ENCODE data around the gene DYNC1I1. TPM values are rescaled to one million over a fixed set of nuclear protein-coding genes. Genes with fewer than 3 reads are reported as not detected.

Gene DYNC1I1
- total and polyA plus RNA-seq, 2 of the 4 experiments (the other 2 are of a cell fraction), result under 0.01 to 0.15 TPM

DNA sequence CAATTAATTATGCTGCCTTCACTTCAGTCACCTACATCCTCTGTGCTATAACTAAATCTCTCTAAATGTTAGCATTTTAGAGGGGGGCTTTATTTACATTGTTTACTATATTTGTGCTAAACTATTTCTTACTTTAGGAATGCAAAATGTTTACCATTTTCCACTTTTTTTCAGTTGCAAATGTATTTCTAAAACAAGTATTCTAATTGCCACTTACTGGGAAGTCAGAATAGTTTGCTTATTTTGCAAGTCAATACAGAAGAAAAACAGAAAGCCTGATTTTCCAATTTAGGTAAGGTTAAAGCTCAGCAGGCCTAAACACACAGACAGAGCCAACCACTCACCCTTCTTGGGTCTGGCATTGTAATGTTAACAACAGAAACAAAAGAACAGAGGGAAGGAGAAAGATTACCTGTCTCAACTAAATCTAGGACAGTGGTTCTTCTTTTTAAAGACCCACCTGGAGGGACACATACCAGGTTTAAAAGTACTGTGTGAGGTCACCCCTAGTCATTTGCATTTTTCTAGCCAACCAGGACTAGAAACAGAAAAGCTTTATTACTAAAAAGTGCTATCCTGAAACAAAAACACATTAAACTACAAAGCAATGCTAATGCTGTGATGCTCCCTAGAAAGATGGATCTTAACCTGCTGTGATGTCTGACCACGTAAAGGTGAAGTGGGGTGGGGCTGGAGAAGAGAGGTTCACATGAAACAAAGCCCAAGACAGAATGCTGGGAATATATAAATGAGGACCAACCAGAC is 371.3 kb downstream of the DYNC1I1 start:
- DNase-seq, result no peak
- Histone ChIP-seq H3K36me3 (ENCODE audit: control insufficient read depth, insufficient read depth, low read length) (no peaks in the 10 kb centered on the region), H2BK120ac (ENCODE audit: low read depth, low read length) (no peak overlapping the region)

More for the DNA sequence above, 371.3 kb downstream of the DYNC1I1 start:
- Histone ChIP-seq H3K79me1 (ENCODE audit: low read depth in 1 of 2, low read length in 2 of 2) (no peaks in the 10 kb centered on the region), H3K56ac (ENCODE audit: extremely low read depth, insufficient read depth, low read length) (no peak overlapping the region), H3K27me3 (ENCODE audit: control insufficient read depth, insufficient read depth, low read length) (no peaks in the 10 kb centered on the region), H3K9me1 (ENCODE audit: insufficient read depth, low read length) (no peaks in the 10 kb centered on the region; the same call in 1 of the 2 replicates), H3K23ac (ENCODE audit: low read depth, low read length) (no peak overlapping the region), H4K5ac (ENCODE audit: low read depth, low read length) (no peak overlapping the region), H3K4ac (ENCODE audit: low read depth, low read length) (no peak overlapping the region), H4K8ac (ENCODE audit: low read depth in 2 of 2, low read length in 2 of 2) (no peak overlapping the region), H4K20me1 (ENCODE audit: insufficient read depth, low read length) (no peaks in the 10 kb centered on the region), H2AK5ac (ENCODE audit: low read depth, low read length) (no peak overlapping the region), H3K27ac (ENCODE audit: insufficient read depth, low read length) (no peak overlapping the region), H3K4me3 (ENCODE audit: insufficient read depth, low read depth, low read length) (no peak overlapping the region), H2AFZ (replicated peaks; ENCODE audit: low read length, poor library complexity) (no peak overlapping the region), H3K14ac (replicated peaks; ENCODE audit: low read depth, low read length) (no peak overlapping the region), H2AK9ac (replicated peaks; ENCODE audit: low read depth, low read length, poor library complexity) (no peak overlapping the region), H3K9ac (ENCODE audit: low read depth, low read length) (no peak overlapping the region), H4K91ac (ENCODE audit: insufficient read depth, low read depth, low read length) (no peak overlapping the region), H2BK5ac (ENCODE audit: low read depth, low read length, poor library complexity, severe bottlenecking) (no peak overlapping the region), H3K18ac (ENCODE audit: low read depth, low read length) (no peak overlapping the region), H3K4me2 (ENCODE audit: low read depth, low read length) (no peak overlapping the region), H2BK20ac (ENCODE audit: low read depth, low read length) (no peak overlapping the region), H2BK15ac (ENCODE audit: low read depth, low read length) (no peak overlapping the region), H3K4me1 (ENCODE audit: control insufficient read depth, insufficient read depth, low read length) (no peaks in the 10 kb centered on the region), H3K9me3 (ENCODE audit: control insufficient read depth, insufficient read depth, low read length) (no peaks in the 10 kb centered on the region)
- no peak for ATAC-seq (ENCODE audit: low read depth)
- BruUV-seq (replicated peaks), result no TSS peak
- intact Hi-C loops (cut with micrococcal nuclease), result no loop called here
- ChIA-PET CTCF (interaction anchor here (1.4 to 1.6 kb wide), 2 partner anchors 10 to 19 kb away, joined by 3 to 7 read pairs; no protein-coding TSS in a partner anchor), POLR2A (ENCODE audit: unreplicated experiment) (no interaction called here)
- WGBS, 2 experiments (ENCODE audit: extremely low coverage in 2 of 2, insufficient read length in 1 of 2), result no CpG with 5 or more reads among the region's 1 CpG
- in situ Hi-C loops (cut with MboI; ENCODE audit: low sequenced_read_pairs), result no loop called here
- TF ChIP-seq CEBPB (IDR thresholded peaks at IDR 0.05; ENCODE audit: low read depth, low read length), result no peak
- no peak for TF ChIP-seq MXI1 (IDR thresholded peaks at IDR 0.05; ENCODE audit: borderline replicate concordance, low read depth, low read length)
- TF ChIP-seq, protein P1, sequence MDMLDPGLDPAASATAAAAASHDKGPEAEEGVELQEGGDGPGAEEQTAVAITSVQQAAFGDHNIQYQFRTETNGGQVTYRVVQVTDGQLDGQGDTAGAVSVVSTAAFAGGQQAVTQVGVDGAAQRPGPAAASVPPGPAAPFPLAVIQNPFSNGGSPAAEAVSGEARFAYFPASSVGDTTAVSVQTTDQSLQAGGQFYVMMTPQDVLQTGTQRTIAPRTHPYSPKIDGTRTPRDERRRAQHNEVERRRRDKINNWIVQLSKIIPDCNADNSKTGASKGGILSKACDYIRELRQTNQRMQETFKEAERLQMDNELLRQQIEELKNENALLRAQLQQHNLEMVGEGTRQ (IDR thresholded peaks at IDR 0.05; ENCODE audit: low read depth, low read length), result no peak
- no peak for TF ChIP-seq RFX5 (IDR thresholded peaks at IDR 0.05; ENCODE audit: low read depth, low read length)
- TF ChIP-seq RAD21 (IDR thresholded peaks at IDR 0.05; ENCODE audit: low read length), result no peak
- no peak for TF ChIP-seq BHLHE40 (IDR thresholded peaks at IDR 0.05; ENCODE audit: low read depth, low read length)
- TF ChIP-seq, protein P2, sequence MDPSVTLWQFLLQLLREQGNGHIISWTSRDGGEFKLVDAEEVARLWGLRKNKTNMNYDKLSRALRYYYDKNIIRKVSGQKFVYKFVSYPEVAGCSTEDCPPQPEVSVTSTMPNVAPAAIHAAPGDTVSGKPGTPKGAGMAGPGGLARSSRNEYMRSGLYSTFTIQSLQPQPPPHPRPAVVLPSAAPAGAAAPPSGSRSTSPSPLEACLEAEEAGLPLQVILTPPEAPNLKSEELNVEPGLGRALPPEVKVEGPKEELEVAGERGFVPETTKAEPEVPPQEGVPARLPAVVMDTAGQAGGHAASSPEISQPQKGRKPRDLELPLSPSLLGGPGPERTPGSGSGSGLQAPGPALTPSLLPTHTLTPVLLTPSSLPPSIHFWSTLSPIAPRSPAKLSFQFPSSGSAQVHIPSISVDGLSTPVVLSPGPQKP (IDR thresholded peaks at IDR 0.05; ENCODE audit: borderline replicate concordance, low read depth, low read length), result no peak
- no peak for TF ChIP-seq FOS (IDR thresholded peaks at IDR 0.05; ENCODE audit: low read depth, low read length)
- no peak for TF ChIP-seq MAZ (IDR thresholded peaks at IDR 0.05; ENCODE audit: borderline replicate concordance, low read depth, low read length)
- TF ChIP-seq CHD1 (IDR thresholded peaks at IDR 0.05; ENCODE audit: low read depth, low read length), result no peak
- TF ChIP-seq, protein P3, sequence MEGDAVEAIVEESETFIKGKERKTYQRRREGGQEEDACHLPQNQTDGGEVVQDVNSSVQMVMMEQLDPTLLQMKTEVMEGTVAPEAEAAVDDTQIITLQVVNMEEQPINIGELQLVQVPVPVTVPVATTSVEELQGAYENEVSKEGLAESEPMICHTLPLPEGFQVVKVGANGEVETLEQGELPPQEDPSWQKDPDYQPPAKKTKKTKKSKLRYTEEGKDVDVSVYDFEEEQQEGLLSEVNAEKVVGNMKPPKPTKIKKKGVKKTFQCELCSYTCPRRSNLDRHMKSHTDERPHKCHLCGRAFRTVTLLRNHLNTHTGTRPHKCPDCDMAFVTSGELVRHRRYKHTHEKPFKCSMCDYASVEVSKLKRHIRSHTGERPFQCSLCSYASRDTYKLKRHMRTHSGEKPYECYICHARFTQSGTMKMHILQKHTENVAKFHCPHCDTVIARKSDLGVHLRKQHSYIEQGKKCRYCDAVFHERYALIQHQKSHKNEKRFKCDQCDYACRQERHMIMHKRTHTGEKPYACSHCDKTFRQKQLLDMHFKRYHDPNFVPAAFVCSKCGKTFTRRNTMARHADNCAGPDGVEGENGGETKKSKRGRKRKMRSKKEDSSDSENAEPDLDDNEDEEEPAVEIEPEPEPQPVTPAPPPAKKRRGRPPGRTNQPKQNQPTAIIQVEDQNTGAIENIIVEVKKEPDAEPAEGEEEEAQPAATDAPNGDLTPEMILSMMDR (conservative IDR thresholded peaks at IDR 0.05; ENCODE audit: low read depth, low read length), result no peak
- no peak for TF ChIP-seq SMC3 (IDR thresholded peaks at IDR 0.05; ENCODE audit: low read depth, low read length)
- no peak for TF ChIP-seq NFE2L2 (IDR thresholded peaks at IDR 0.05; ENCODE audit: low read depth, low read length)
- no peak for TF ChIP-seq POLR2A (IDR thresholded peaks at IDR 0.05; ENCODE audit: low read depth, low read length)
- TF ChIP-seq RCOR1 (IDR thresholded peaks at IDR 0.05; ENCODE audit: insufficient replicate concordance, low read length), result no peak
- dilution Hi-C loops (cut with HindIII; ENCODE audit: low sequenced_read_pairs, unreplicated experiment), result no loop called here
